ENCODE data around the gene ORAI2.

The ORAI2 gene

DNA sequence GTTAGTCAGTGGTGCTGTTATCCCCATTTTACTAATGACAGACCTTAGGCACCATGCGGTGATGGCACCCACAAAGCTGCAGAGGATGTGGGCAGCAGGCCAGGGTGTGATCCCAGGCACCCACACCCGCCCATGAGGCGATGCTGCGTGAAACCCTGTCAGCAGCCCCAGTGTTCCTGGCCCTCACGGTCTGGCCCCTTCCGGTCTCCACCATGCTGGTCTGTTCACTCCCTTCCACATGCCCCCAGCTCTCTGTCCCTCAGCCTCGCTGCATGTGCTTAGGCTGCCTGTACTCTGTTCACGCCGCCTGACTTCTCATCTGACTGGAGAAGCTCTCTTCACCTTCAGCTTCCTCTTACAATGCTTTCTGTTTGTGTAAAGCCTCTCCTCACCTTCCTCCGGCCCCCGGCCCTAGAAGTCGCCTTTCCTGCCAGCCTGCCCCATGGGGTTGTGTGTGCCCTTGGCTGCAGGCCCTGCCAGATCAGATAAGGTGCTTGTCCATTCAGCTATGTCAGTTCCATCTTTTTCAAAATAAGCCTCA is 17.6 kb upstream of the ORAI2 start:
- DNase-seq (ENCODE audit: low read depth): peak; percentile 20

DNA sequence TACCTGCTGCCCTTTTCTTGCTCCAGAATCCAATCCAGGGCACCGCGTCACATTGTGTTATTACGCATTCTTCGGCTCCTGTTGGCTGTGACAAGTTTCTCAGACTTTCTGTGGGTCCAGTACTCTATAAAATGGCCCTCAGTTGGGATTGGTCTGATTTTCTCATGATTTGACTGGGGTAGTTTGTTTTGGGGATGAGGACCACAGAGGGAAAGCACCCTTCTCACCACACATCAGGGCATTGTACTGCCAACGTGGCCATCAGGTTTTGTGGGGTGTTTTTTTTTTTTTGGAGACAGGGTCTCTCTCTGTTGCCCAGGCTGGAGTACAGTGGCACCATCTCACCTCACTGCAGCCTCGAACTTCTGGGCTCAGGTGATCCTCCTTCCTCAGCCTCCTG is 17.0 kb upstream of the ORAI2 start:
- DNase-seq (ENCODE audit: low read depth): no peak

GRCh38 chr7:102417105-102417504 is 16.3 kb upstream of the ORAI2 start:
- no peak for DNase-seq (ENCODE audit: low read depth)

DNA sequence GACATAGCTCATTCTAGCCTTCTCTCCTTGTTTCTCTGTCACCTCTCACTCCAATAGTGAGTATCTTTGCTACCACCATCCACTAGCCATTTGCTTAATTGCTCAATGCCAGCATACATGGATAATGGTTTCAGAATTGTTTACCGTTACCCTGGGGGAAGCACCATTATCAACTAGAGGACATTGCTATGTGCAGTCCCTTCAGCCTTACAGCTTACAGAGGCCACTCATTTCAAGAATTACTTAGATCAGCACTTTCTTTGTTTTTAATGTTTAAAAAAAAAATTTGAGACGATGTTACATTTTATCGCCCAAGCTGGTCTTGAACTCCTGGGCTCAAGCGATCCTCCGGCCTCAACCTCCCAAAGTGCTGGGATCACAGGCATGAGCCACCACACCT is 14.8 kb upstream of the ORAI2 start:
- DNase-seq (ENCODE audit: low read depth): no peak

DNA sequence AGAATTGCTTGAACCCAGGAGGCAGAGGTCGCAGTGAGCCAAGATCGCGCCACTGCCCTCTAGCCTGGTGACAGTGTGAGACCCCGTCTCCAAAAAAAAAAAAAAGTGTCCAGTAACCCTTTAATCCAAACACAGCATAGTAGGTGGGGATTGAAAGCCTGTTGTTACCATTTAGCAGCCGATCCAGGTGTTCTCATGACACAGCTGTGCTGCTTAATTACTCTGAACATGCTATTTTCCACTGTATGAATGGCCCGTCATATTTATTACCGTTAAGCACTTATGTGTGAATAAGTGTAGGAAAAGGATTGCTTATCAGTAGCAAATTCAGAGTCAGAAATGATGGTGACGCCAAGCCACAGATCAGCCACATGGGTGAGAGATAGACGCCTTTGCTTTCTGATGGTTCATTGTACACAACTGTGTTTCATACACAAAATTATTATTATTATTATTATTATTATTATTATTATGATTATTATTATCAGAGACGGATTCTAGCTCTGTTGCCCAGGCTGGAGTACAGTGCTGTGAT is 11.6 kb upstream of the ORAI2 start:
- DNase-seq (ENCODE audit: low read depth): no peak

DNA sequence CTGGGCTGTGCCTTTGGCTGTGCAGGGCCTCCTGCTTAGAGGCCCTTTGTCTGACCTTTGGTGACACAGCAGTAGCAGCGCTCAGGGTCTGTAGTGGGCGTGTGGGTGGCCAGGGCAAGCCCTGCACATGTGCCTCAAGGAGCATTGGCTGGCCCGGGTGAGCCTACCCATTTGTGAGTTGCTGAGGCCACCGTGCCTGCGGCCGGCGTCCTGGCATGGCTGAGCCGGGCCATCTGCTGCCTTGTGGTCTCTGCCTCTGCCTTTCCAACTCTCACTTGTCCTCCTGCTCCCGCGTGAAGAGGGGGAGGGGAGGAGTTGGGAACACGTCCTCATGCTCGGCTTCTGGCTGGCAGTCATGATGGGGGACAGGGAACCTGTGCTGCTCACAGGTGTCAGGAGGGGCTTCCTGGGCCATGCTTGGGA is 9.2 kb upstream of the ORAI2 start:
- no peak for DNase-seq (ENCODE audit: low read depth)

GRCh38 chr7:102424787-102425218 is 8.6 kb upstream of the ORAI2 start:
- DNase-seq (ENCODE audit: low read depth): no peak

DNA sequence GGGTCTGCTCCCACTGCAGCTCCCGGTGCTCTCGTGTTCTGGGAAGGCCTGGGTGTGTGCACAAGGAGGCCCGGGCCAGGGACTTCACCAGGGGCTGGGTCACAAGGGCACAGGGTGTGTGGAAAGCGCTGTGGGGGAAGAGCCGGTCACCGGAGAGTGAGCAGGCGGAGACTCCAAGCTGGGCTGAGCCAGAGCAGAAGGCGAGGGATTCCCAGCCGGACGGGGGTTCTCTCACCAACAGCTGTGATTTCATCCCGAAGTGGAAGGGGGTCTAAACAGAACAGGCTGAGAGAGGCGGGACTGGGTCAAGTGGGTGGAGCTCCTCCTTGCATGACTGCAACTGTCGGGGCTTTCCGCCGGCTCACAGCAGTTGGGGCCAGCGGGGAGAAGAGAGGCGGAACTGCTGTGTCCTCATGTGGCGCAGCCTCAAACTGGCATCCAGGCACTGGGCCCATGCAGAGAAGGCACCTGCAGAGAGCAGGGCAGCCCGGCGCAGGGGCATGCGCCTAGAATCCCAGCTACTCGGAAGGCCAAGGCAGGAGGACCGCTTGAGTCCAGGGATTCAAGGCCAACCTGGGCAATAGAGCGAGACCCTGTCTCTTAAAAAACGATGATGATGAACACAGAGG is 7.6 kb upstream of the ORAI2 start:
- peak; percentile 68 for DNase-seq (ENCODE audit: low read depth)

GRCh38 chr7:102426268-102427018 is 6.9 kb upstream of the ORAI2 start:
- peak; percentile 33 for DNase-seq (ENCODE audit: low read depth)

GRCh38 chr7:102427019-102427405 is 6.4 kb upstream of the ORAI2 start:
- DNase-seq (ENCODE audit: low read depth): no peak

- DNase-seq (ENCODE audit: low read depth): no peak
Measured at GRCh38 chr7:102429141-102429899, 4.1 kb upstream of the ORAI2 start.

DNA sequence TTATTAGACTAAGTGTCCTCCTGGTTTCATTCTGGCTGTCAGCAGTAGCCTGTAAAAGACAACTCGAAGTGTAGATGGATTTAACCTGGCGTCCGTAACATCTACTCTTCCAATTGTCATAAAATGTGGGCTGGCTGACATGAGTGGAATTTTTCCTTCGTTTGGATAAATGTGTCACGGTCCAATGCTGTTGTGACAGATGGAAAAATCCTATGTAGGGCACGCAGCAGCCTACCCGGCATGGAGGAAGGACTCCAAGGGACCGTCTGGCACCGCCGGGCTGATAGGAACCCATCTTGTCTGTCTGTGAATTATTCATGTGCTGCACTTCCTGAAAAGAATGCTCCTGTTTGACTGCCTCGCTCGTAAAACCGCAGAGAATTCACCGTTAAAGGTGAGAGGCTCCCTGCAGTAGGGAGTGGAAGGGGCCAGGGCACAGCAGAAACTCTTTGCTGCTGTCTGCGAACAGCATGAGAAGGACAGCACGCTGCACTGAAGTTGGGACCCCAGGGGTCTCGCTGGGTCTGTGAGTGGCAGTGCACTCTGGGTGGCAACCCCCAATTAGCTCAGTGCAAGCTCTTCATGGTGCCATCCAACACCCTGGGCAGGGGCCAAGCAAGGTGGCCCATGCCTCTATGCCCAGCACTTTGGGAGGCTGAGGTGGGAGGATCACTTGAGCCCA is 1.6 kb upstream of the ORAI2 start:
- peak; percentile 16 for DNase-seq (ENCODE audit: low read depth)

DNA sequence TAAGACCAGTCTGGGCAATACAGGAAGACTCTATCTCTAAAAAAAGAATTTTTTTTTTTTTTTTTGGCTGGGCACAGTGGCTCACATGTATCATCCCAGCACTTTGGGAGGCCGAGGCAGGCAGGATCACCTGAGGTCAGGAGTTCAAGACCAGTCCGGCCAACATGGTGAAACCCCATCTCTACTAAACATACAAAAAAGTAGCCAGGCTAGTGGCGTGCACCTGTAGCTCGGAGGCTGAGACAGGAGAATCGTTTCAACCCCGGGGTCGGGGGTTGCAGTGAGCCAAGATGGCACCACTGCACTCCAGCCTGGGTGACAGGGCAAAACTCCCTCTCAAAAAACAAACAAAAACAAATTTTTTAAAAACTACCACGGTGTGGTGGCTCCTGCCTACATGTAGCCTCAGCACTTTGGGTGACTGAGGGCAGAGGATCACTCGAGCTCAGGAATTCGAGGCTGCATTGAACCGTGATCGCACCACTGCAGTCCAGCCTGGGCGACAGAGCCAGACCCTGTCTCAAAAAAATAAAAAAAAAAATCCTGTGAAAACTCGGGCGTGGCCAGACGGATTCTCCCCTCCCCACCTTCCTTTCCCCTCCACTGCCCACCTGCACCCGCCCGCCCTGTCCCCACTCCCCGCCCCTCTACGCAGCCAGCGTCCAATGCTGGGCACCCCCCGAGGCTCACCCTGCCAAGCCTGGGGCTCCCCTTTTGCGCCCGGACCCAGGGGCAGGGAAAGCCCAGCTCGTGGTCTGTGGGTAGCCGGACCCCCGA is 745 bp upstream of the ORAI2 start:
- DNase-seq (ENCODE audit: low read depth): no peak

GRCh38 chr7:102434039-102434486 is 688 bp downstream of the ORAI2 start:
- no peak for DNase-seq (ENCODE audit: low read depth)

DNA sequence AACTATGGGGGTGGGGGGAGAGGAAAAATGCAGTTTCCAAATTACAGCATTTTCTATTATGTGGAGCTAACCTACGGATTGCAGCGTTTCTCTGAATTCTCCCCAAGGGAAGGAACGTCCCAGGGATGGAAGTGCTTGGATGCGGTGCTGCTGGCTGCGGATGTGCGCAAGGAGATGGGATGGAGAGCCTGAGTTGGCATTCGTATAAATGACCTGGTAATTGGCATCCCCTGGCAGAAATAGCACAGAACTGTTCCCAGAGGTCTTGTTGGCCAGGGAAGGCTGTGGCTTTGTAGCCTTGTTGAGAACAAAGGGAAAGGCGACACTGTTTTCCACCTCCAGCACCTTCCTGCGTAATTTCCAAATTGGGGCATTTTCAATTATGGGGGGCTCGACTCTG is 2.7 kb downstream of the ORAI2 start:
- DNase-seq (ENCODE audit: low read depth): no peak

GRCh38 chr7:102439963-102440795 is 6.8 kb downstream of the ORAI2 start:
- DNase-seq (ENCODE audit: low read depth): no peak

GRCh38 chr7:102444961-102445673 is 11.7 kb downstream of the ORAI2 start:
- no peak for DNase-seq (ENCODE audit: low read depth)

DNA sequence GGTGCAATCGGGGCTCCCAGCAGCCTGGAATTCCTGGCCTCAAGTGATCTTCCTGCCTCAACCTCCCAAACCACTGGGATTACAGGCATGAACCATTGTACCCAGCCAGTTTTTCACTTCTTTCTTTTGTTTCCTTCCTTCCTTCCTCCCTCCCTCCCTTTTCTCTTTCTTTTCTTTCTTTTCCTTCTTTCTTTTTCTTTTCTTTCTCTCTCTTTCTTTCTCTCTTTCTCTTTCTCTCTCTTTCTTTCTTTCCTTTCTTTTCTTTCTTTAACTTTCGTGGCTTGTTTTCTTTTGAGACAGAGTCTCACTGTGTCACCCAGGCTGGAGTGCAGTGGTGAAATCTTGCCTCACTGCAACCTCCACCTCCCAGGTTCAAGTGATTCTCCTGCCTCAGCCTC is 12.3 kb downstream of the ORAI2 start:
- no peak for DNase-seq (ENCODE audit: low read depth)

GRCh38 chr7:102446387-102447156 is 13.2 kb downstream of the ORAI2 start:
- no peak for DNase-seq (ENCODE audit: low read depth)
